DND-41 (cell line): Measurements from ENCODE around the gene PPARD.

Source experiments
- CTCF ChIP-seq: IDR thresholded peaks from 2 replicates; pipeline ENCODE4 v1.5.1; 2012; ENCODE audit warnings: borderline replicate concordance, low read length, moderate library complexity, mild to moderate bottlenecking; ENCODE audit not compliant: poor library complexity, severe bottlenecking; ENCODE audit errors: extremely low read depth
- EZH2 ChIP-seq: IDR thresholded peaks from 3 replicates; pipeline ENCODE4 v1.6.1; 2012; ENCODE audit warnings: borderline replicate concordance, low read depth, mild to moderate bottlenecking, moderate library complexity, low read length, inconsistent platforms; ENCODE audit not compliant: severe bottlenecking

- TF ChIP-seq CTCF (no peak), EZH2 (no peak)
Measured at GRCh38 chr6:35402136-35402855, 59.9 kb downstream of the PPARD start.
